HepG2 (cell line): ENCODE results near the gene CABP4. TPM values are rescaled to one million over a fixed set of nuclear protein-coding genes. Genes with fewer than 3 reads are reported as not detected.
A peak's percentile ranks its signal among the peaks of the same experiment; 100 is the strongest.

Experiments used
- ATAC-seq: fragments of 200-7000 bp; cut with Tn5 transposase; 3 replicates; pipeline ENCODE4 v1.9.1; 2020; ENCODE audit warnings: mild to moderate bottlenecking, moderate library complexity
- BruUV-seq: library from RNA; stranded (reverse); fragments of 400-500 nt; replicated peaks from 2 replicates; lab custom pipeline; 2021; lab: Mats Ljungman, UMichigan
- CTCF ChIA-PET: fragments of 300-600 bp; formaldehyde crosslinking; extraction: SDS; loops from one replicate; lab custom pipeline; 2021; ENCODE audit warnings: low total read pairs, inconsistent platforms, low intra/inter-chr PET ratio; lab: Yijun Ruan, JAX
- POLR2A ChIA-PET: fragments of 350-600 bp; sonication (Branson Sonifier 250); formaldehyde crosslinking; loops from one replicate; lab custom pipeline; 2020; ENCODE audit warnings: antibody characterized with exemption, inconsistent platforms; lab: Yijun Ruan, JAX
- DNase-seq: peaks from one replicate; pipeline ENCODE4 v3.0.0-alpha.2; 2015; ENCODE audit warnings: low spot score
- FAIRE-seq: peaks from 3 replicates; lab custom pipeline; 2011; peaks lifted over from hg19 to GRCh38; lab: Jason Lieb, UNC
- H2AFZ ChIP-seq: one replicate; pipeline ENCODE4 v1.6.1; 2011; ENCODE audit warnings: low read length, inconsistent platforms
- H3K27ac ChIP-seq: fragments of 300-600 bp; 3 replicates; pipeline ENCODE4 v1.8.0; 2011; ENCODE audit warnings: mixed run types, mild to moderate bottlenecking, mixed read lengths, low read length, inconsistent platforms; ENCODE audit not compliant: insufficient read depth; ENCODE audit errors: extremely low read length
- H3K27me3 ChIP-seq, 2 experiments: fragments of 200-600 bp in 1 of 2; 2 replicates in 1 of 2; 3 replicates in 1 of 2; pipeline versions ENCODE4 v1.6.0 to v1.8.0; 2011; ENCODE audit warnings: low read length in 2 of 2, mild to moderate bottlenecking in 2 of 2, moderate library complexity in 2 of 2, inconsistent platforms in 1 of 2; ENCODE audit not compliant: insufficient read depth in 2 of 2, control insufficient read depth in 1 of 2
- H3K36me3 ChIP-seq, 2 experiments: fragments of 200-600 bp in 1 of 2; replicated peaks in 1 of 2; 2 replicates in 1 of 2; 3 replicates in 1 of 2; pipeline versions ENCODE4 v1.5.1 to v1.8.0; 2011; ENCODE audit warnings: low read length in 2 of 2, inconsistent platforms in 1 of 2; ENCODE audit not compliant: insufficient read depth in 2 of 2, control insufficient read depth in 1 of 2
- H3K4me1 ChIP-seq: 2 replicates; pipeline ENCODE4 v1.5.1; 2012; ENCODE audit warnings: low read length, inconsistent platforms; ENCODE audit not compliant: insufficient read depth
- H3K4me2 ChIP-seq: 2 replicates; pipeline ENCODE4 v1.6.0; 2011; ENCODE audit warnings: low read depth, low read length, inconsistent platforms
- H3K4me3 ChIP-seq, 3 experiments: fragments of 200-600 bp in 1 of 3; sonication (generic), shearing (Covaris generic) in 1 of 3; replicated peaks in 1 of 3; 2 replicates each; pipeline ENCODE4 v1.5.1; 2011 to 2016; ENCODE audit warnings: low read length in 3 of 3, inconsistent platforms in 2 of 3, low read depth in 2 of 3, mild to moderate bottlenecking in 2 of 3, control low read depth in 1 of 3, mixed read lengths in 1 of 3; ENCODE audit not compliant: insufficient read depth in 1 of 3
- H3K79me2 ChIP-seq: one replicate; pipeline ENCODE4 v1.6.1; 2011; ENCODE audit warnings: low read length, inconsistent platforms; ENCODE audit not compliant: insufficient read depth
- H3K9ac ChIP-seq: 2 replicates; pipeline ENCODE4 v1.6.0; 2011; ENCODE audit warnings: mild to moderate bottlenecking, low read depth, low read length, inconsistent platforms; ENCODE audit not compliant: insufficient read depth
- H3K9me3 ChIP-seq: 2 replicates; pipeline ENCODE4 v1.5.1; 2012; ENCODE audit warnings: mild to moderate bottlenecking, low read length
- H4K20me1 ChIP-seq: 2 replicates; pipeline ENCODE4 v1.6.0; 2011; ENCODE audit warnings: inconsistent platforms, mild to moderate bottlenecking, low read length, moderate library complexity; ENCODE audit not compliant: insufficient read depth
- CEBPG ChIP-seq: IDR thresholded peaks from 2 replicates; pipeline ENCODE4 v1.6.1; 2016
- HNRNPL ChIP-seq: fragments of 200-400 bp; formaldehyde crosslinking; IDR thresholded peaks from 2 replicates; pipeline ENCODE4 v1.6.1; 2017; ENCODE audit warnings: mild to moderate bottlenecking, low read depth, low read length
- MLX ChIP-seq: IDR thresholded peaks from 2 replicates; pipeline ENCODE4 v1.6.1; 2016
- RBFOX2 ChIP-seq: fragments of 200-400 bp; formaldehyde crosslinking; IDR thresholded peaks from 2 replicates; pipeline ENCODE4 v1.6.1; 2017; ENCODE audit warnings: low read depth, mild to moderate bottlenecking, low read length
- RERE ChIP-seq: IDR thresholded peaks from 2 replicates; pipeline ENCODE4 v1.6.1; 2016; ENCODE audit warnings: low read depth, missing genetic modification reagents, missing compliant biosample characterization
- TEAD3 ChIP-seq: optimal IDR thresholded peaks from 2 replicates; pipeline ENCODE3; 2016; ENCODE audit warnings: borderline replicate concordance
- ZBED4 ChIP-seq: sonication (generic); formaldehyde crosslinking; IDR thresholded peaks from 2 replicates; pipeline ENCODE4 v1.4.0; 2020; ENCODE audit warnings: missing genetic modification reagents, borderline replicate concordance
- ZFAT ChIP-seq: sonication (generic); formaldehyde crosslinking; conservative IDR thresholded peaks from 2 replicates; pipeline ENCODE4 v1.8.1; 2023; ENCODE audit warnings: missing genetic modification reagents, inconsistent platforms
- ZNF383 ChIP-seq: sonication (generic); formaldehyde crosslinking; IDR thresholded peaks from 2 replicates; pipeline ENCODE4 v1.4.0; 2020; ENCODE audit warnings: missing genetic modification reagents, mild to moderate bottlenecking, borderline replicate concordance
- ZNF660 ChIP-seq: sonication (generic); formaldehyde crosslinking; IDR thresholded peaks from 2 replicates; pipeline ENCODE4 v1.5.1; 2020; ENCODE audit warnings: mild to moderate bottlenecking, low read depth, missing genetic modification reagents, borderline replicate concordance
- ZNF704 ChIP-seq: sonication (generic); formaldehyde crosslinking; IDR thresholded peaks from 2 replicates; pipeline ENCODE4 v1.8.1; 2023; ENCODE audit warnings: mild to moderate bottlenecking, inconsistent platforms, moderate library complexity, missing genetic modification reagents, borderline replicate concordance
- ZSCAN20 ChIP-seq: sonication (generic); formaldehyde crosslinking; IDR thresholded peaks from 2 replicates; pipeline ENCODE4 v1.4.0; 2020; ENCODE audit warnings: missing genetic modification reagents, mild to moderate bottlenecking, borderline replicate concordance
- WGBS: methylation state at CpG from one replicate; pipeline ENCODE4 v1.1.6; 2017; ENCODE audit warnings: low lambda C conversion rate; 5-methylcytosine and 5-hydroxymethylcytosine counted together
- in situ Hi-C: cut with HindIII; loops from 2 replicates; pipeline ENCODE4 v1.10.0; 2017; ENCODE audit warnings: low pct_unique_long_range_greater_than_20kb; ENCODE audit not compliant: extremely low pct_ligation_motif_present
- intact Hi-C: fragments of 100-400 bp; cut with micrococcal nuclease; formaldehyde crosslinking; loops from one replicate; pipeline ENCODE4 v1.10.0; 2022; ENCODE audit not compliant: unreplicated experiment
- polyA plus RNA-seq, 8 experiments: library from polyadenylated mRNA; depleted of rRNA in 3 of 8; stranded (reverse) in 7 of 8; unstranded in 1 of 8; fragments of >200 nt; fragmentation: Illumina TruSeq in 4 of 8; extraction: Trizol in 4 of 8; gene quantifications; 2 replicates each; pipeline versions ENCODE4 v1.2.1 to v1.2.3, GENCODE V29; 2011 to 2016; ENCODE audit warnings: low read depth in 4 of 8, missing spikeins in 1 of 8, mixed read lengths in 1 of 8; ENCODE audit not compliant: insufficient read depth in 1 of 8
- total RNA-seq, 5 experiments: library from RNA; depleted of rRNA; stranded (reverse); fragments of >200 nt; fragmentation: Illumina TruSeq; extraction: Trizol; gene quantifications; 2 replicates each; pipeline ENCODE4 v1.2.3, GENCODE V29; 2016; ENCODE audit warnings: low read depth in 1 of 5

Gene CABP4
- total and polyA plus RNA-seq, 2 of the 13 experiments (the other 11 are each of a cell fraction or from before 2014, with no cell fraction given), result not detected

- H3K9ac ChIP-seq, result no peak overlapping the region
- H3K36me3 ChIP-seq, result peaks cover 0 to 4% of the 10 kb centered on the region in 2 experiments; a peak in 2 of 5 replicates
- DNase-seq (no peak), ATAC-seq (no peak), FAIRE-seq (no peak)
- peaks cover 0 to 1% of the 10 kb centered on the region in 2 experiments; a peak in 1 of 5 replicates for H3K27me3 ChIP-seq
- BruUV-seq, result no TSS peak
- H3K27ac ChIP-seq, result no peak overlapping the region
- no CpG with 5 or more reads among the region's 21 CpGs for WGBS
- in situ Hi-C loops (no loop called here), intact Hi-C loops (no loop called here)
- CTCF ChIA-PET, result no interaction called here
- H3K4me1 ChIP-seq, result peaks cover 21% of the 10 kb centered on the region
- H3K79me2 ChIP-seq, result peaks cover 3% of the 10 kb centered on the region
- POLR2A ChIA-PET, result no interaction called here
- no peak overlapping the region for H2AFZ ChIP-seq
- no peaks in the 10 kb centered on the region for H4K20me1 ChIP-seq
- H3K4me3 ChIP-seq, result no peak overlapping the region
- TF ChIP-seq HNRNPL, result 0 out of 2 replicates have a peak, but pooled peaks have one; percentile 20
- TF ChIP-seq ZNF383 (CRISPR knock-in tag), result no peak
- TF ChIP-seq RERE (CRISPR knock-in tag), result no peak
- TF ChIP-seq ZNF660 (CRISPR knock-in tag), result no peak
- no peak for TF ChIP-seq ZBED4 (CRISPR knock-in tag)
- TF ChIP-seq MLX (CRISPR knock-in tag), result no peak
- TF ChIP-seq ZNF704, result no peak
- TF ChIP-seq ZSCAN20 (CRISPR knock-in tag), result no peak
- 0 out of 2 replicates have a peak, but pooled peaks have one; percentile 14 for TF ChIP-seq RBFOX2
- no peak for TF ChIP-seq TEAD3 (CRISPR knock-in tag)
- no peak for TF ChIP-seq ZFAT (CRISPR knock-in tag)
- TF ChIP-seq CEBPG (CRISPR knock-in tag), result no peak
- H3K4me2 ChIP-seq, result no peak overlapping the region
- no peaks in the 10 kb centered on the region for H3K9me3 ChIP-seq
Measured at GRCh38 chr11:67441098-67441563, 14.0 kb upstream of the CABP4 start.
